Measurements from ENCODE around the gene PAXX. TPM values are rescaled to one million over a fixed set of nuclear protein-coding genes. Genes with fewer than 3 reads are reported as not detected.

Gene PAXX
- total RNA-seq, 1 donor from 2014 or later, result 10.0 TPM

GRCh38 chr9:137039611-137040366 is 47.6 kb downstream of the PAXX start:
- no peak for FAIRE-seq

GRCh38 chr9:137040568-137040967 is 48.3 kb downstream of the PAXX start:
- Histone ChIP-seq H3K27me3 (ENCODE audit: control insufficient read depth, insufficient read depth, low read length) (no peaks in the 10 kb centered on the region), H3K36me3 (ENCODE audit: control insufficient read depth, insufficient read depth, low read length) (peaks cover 6% of the 10 kb centered on the region), H3K4me3 (ENCODE audit: low read depth, low read length) (no peak overlapping the region)
- FAIRE-seq (no peak), DNase-seq (ENCODE audit: low read depth) (no peak)
- TF ChIP-seq CTCF (IDR thresholded peaks at IDR 0.05; ENCODE audit: insufficient read depth, low read length, severe bottlenecking), result no peak

More at GRCh38 chr9:137039611-137040366, 47.6 kb downstream of the PAXX start:
- Histone ChIP-seq H3K36me3 (ENCODE audit: control insufficient read depth, insufficient read depth, low read length) (peaks cover 6% of the 10 kb centered on the region), H3K27me3 (ENCODE audit: control insufficient read depth, insufficient read depth, low read length) (no peaks in the 10 kb centered on the region), H3K4me3 (ENCODE audit: low read depth, low read length) (no peak overlapping the region)
- TF ChIP-seq CTCF (IDR thresholded peaks at IDR 0.05; ENCODE audit: insufficient read depth, low read length, severe bottlenecking), result no peak
- DNase-seq (ENCODE audit: low read depth), result no peak

GRCh38 chr9:137041124-137041523 is 48.9 kb downstream of the PAXX start:
- no peak for FAIRE-seq

GRCh38 chr9:137042751-137043727 is 50.8 kb downstream of the PAXX start:
- Histone ChIP-seq H3K27me3 (ENCODE audit: control insufficient read depth, insufficient read depth, low read length) (peaks cover 4% of the 10 kb centered on the region), H3K4me3 (ENCODE audit: low read depth, low read length) (no peak overlapping the region), H3K36me3 (ENCODE audit: control insufficient read depth, insufficient read depth, low read length) (peaks cover 6% of the 10 kb centered on the region)
- FAIRE-seq, result no peak
- no peak for TF ChIP-seq CTCF (IDR thresholded peaks at IDR 0.05; ENCODE audit: insufficient read depth, low read length, severe bottlenecking)
- no peak for DNase-seq (ENCODE audit: low read depth)

More at GRCh38 chr9:137041124-137041523, 48.9 kb downstream of the PAXX start:
- Histone ChIP-seq H3K36me3 (ENCODE audit: control insufficient read depth, insufficient read depth, low read length) (peaks cover 6% of the 10 kb centered on the region), H3K27me3 (ENCODE audit: control insufficient read depth, insufficient read depth, low read length) (no peaks in the 10 kb centered on the region), H3K4me3 (ENCODE audit: low read depth, low read length) (no peak overlapping the region)
- TF ChIP-seq CTCF (IDR thresholded peaks at IDR 0.05; ENCODE audit: insufficient read depth, low read length, severe bottlenecking), result no peak
- no peak for DNase-seq (ENCODE audit: low read depth)

Other genes with a start within 250 kb of the PAXX start
- not detected in 2 replicates for gene LCN10, start 249.5 kb upstream of the PAXX start, total RNA-seq
- not detected in 2 replicates for gene LCN6, start 243.9 kb upstream of the PAXX start, total RNA-seq
- gene LCN8, start 234.2 kb upstream of the PAXX start, total RNA-seq, result not detected in 2 replicates
- not detected in 2 replicates for gene LCN15, start 227.9 kb upstream of the PAXX start, total RNA-seq
- 220 and 228 TPM in 2 replicates for gene TMEM141, start 201.1 kb upstream of the PAXX start, total RNA-seq
- gene CCDC183, start 196.1 kb upstream of the PAXX start, total RNA-seq, result under 0.01 and 0.38 TPM in 2 replicates
- gene RABL6, start 184.5 kb upstream of the PAXX start, total RNA-seq, result 79.5 and 88.5 TPM in 2 replicates
- gene AJM1, start 149.9 kb upstream of the PAXX start, total RNA-seq, result 1.1 and 1.8 TPM in 2 replicates
- 57.9 and 124 TPM in 2 replicates for gene PHPT1, start 143.0 kb upstream of the PAXX start, total RNA-seq
- gene MAMDC4, start 140.1 kb upstream of the PAXX start, total RNA-seq, result 1.1 and 1.5 TPM in 2 replicates
- 486 and 497 TPM in 2 replicates for gene EDF1, start 126.1 kb upstream of the PAXX start, total RNA-seq
- gene TRAF2, start 105.9 kb upstream of the PAXX start, total RNA-seq, result 5.3 and 10.1 TPM in 2 replicates
- 162 TPM in 2 replicates for gene FBXW5, start 47.7 kb upstream of the PAXX start, total RNA-seq
- gene C8G, start 47.2 kb upstream of the PAXX start, total RNA-seq, result 0.51 and 0.79 TPM in 2 replicates
- 0.13 TPM in 1 of 2 replicates, not detected in the other for gene LCN12, start 40.1 kb upstream of the PAXX start, total RNA-seq
- 0.26 TPM in 2 replicates for gene PTGDS, start 14.9 kb upstream of the PAXX start, total RNA-seq
- not detected in 2 replicates for gene LCNL1, start 9.4 kb upstream of the PAXX start, total RNA-seq
- gene CLIC3, start 4.1 kb downstream of the PAXX start, total RNA-seq, result 2.1 and 28.8 TPM in 2 replicates
- gene ABCA2, start 35.8 kb downstream of the PAXX start, total RNA-seq, result 5.5 and 9.9 TPM in 2 replicates
- not detected in 2 replicates for gene FUT7, start 39.7 kb downstream of the PAXX start, total RNA-seq
- 5.5 and 10.5 TPM in 2 replicates for gene NPDC1, start 53.8 kb downstream of the PAXX start, total RNA-seq
- gene ENTPD2, start 61.6 kb downstream of the PAXX start, total RNA-seq, result 0.79 and 1.2 TPM in 2 replicates
- 0.26 and 1.2 TPM in 2 replicates for gene SAPCD2, start 78.1 kb downstream of the PAXX start, total RNA-seq
- 2.0 and 3.2 TPM in 2 replicates for gene UAP1L1, start 85.1 kb downstream of the PAXX start, total RNA-seq
- gene MAN1B1, start 94.6 kb downstream of the PAXX start, total RNA-seq, result 58.2 and 65.3 TPM in 2 replicates
- gene DPP7, start 122.3 kb downstream of the PAXX start, total RNA-seq, result 45.1 and 66.6 TPM in 2 replicates
- gene GRIN1, start 146.7 kb downstream of the PAXX start, total RNA-seq, result 0.26 and 0.53 TPM in 2 replicates
- gene LRRC26, start 177.6 kb downstream of the PAXX start, total RNA-seq, result 0.26 and 2.0 TPM in 2 replicates
- gene TMEM210, start 179.6 kb downstream of the PAXX start, total RNA-seq, result not detected in 2 replicates
- gene ANAPC2, start 196.1 kb downstream of the PAXX start, total RNA-seq, result 20.5 and 23.2 TPM in 2 replicates
- gene SSNA1, start 196.3 kb downstream of the PAXX start, total RNA-seq, result 97.9 and 127 TPM in 2 replicates
- 3.2 and 4.5 TPM in 2 replicates for gene TPRN, start 208.3 kb downstream of the PAXX start, total RNA-seq
- gene TMEM203, start 213.2 kb downstream of the PAXX start, total RNA-seq, result 38.0 and 39.2 TPM in 2 replicates
- 2.6 and 3.6 TPM in 2 replicates for gene NDOR1, start 213.3 kb downstream of the PAXX start, total RNA-seq
- 0.38 TPM in 1 of 2 replicates, not detected in the other for gene RNF208, start 229.8 kb downstream of the PAXX start, total RNA-seq
- 3.9 and 23.2 TPM in 2 replicates for gene CYSRT1, start 232.8 kb downstream of the PAXX start, total RNA-seq
- under 0.01 and 1.2 TPM in 2 replicates for gene RNF224, start 235.1 kb downstream of the PAXX start, total RNA-seq
- not detected in 2 replicates for gene SLC34A3, start 238.5 kb downstream of the PAXX start, total RNA-seq
- 82.7 and 193 TPM in 2 replicates for gene TUBB4B, start 248.9 kb downstream of the PAXX start, total RNA-seq

Measured in bronchial epithelial cell (primary cell).